ENCODE data around the gene CYP27C1. TPM values are rescaled to one million over a fixed set of nuclear protein-coding genes. Genes with fewer than 3 reads are reported as not detected.
"Not testable (repeated sequence)": the region's sequence is repeated elsewhere in the genome, so short reads cannot be mapped to it uniquely, and the experiment has no call there.

The CYP27C1 gene
- total and polyA plus RNA-seq, 12 donors, result 0.07 to 0.20 (median 0.13) TPM; not detected in 6

DNA sequence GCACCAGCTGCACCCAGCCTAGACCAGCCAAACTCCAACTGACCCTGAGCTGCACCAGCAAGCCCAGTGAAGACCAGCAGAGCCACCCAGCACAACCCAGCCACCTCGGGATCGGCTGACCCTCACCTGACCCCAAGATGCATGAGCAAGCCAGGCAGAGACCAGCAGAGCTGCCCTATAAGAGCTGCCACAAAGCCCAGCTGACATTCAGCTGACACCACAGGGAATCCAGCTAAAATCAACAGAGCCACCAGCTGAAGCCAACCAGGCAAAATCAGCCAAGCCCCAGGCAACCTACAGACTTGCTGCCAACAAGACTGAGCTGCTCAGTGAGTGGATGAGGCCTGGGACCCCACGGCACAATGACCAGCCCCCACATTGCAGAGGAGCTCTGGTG, 54.6 kb downstream of the CYP27C1 start:
- ATAC-seq (peak in 1 of 8 donors; percentile 28), DNase-seq (no peak)
- no peaks in the 10 kb centered on the region for H3K4me1 ChIP-seq
- 71 to 80% methylated on average over 3 of the region's 3 CpGs for WGBS, 2 donors
- intact Hi-C loops (cut with DNase I), result no loop called here
- H3K27me3 ChIP-seq, result peaks cover 0 to 12% (median 4%) of the 10 kb centered on the region in 7 donors
- H3K36me3 ChIP-seq, result no peaks in the 10 kb centered on the region
- no peak overlapping the region for H3K4me3 ChIP-seq
- H3K27ac ChIP-seq, result no peak overlapping the region
- TF ChIP-seq, protein P1, sequence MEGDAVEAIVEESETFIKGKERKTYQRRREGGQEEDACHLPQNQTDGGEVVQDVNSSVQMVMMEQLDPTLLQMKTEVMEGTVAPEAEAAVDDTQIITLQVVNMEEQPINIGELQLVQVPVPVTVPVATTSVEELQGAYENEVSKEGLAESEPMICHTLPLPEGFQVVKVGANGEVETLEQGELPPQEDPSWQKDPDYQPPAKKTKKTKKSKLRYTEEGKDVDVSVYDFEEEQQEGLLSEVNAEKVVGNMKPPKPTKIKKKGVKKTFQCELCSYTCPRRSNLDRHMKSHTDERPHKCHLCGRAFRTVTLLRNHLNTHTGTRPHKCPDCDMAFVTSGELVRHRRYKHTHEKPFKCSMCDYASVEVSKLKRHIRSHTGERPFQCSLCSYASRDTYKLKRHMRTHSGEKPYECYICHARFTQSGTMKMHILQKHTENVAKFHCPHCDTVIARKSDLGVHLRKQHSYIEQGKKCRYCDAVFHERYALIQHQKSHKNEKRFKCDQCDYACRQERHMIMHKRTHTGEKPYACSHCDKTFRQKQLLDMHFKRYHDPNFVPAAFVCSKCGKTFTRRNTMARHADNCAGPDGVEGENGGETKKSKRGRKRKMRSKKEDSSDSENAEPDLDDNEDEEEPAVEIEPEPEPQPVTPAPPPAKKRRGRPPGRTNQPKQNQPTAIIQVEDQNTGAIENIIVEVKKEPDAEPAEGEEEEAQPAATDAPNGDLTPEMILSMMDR (IDR thresholded peaks at IDR 0.05), result no peak
- no peaks in the 10 kb centered on the region for H3K9me3 ChIP-seq

DNA sequence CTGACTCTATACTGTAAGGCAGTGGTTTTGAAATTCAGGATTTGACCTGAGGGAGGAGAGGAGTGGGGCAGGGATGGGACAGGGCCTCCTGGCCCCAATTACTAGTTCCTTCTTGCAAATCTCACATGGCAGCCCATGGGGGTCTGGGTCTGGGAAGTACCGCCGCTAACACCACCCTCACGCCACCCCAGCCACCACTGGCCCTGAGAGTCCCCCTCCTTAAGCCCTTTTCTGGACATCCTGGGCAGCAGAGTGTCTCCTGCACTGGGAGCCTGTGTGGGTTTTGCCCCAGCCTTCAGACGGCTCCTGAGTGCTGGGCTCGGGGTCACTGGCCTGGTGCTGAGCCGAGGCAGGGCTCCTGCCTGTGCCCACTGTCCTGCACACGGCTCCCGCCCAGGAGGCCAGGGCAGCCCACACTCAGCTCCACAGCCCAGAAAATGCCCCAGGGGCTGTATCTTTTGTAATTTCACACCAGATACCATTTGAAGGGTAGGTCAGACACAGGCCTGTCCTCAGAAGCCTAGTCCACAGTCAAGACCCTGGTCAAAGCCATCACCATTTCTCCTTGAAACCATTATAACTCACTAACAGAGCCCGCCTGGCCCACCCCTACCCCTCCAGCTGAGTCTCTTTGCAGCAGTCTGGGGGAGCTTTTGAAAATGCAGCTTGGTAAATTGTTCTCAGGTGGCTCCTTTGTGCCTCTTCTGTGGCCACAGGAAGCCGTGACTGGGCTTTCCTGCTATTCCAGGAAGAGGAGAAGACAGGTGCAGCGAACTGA, 55.1 kb downstream of the CYP27C1 start:
- no peak overlapping the region for H3K27ac ChIP-seq
- peaks cover 0 to 12% (median 4%) of the 10 kb centered on the region in 7 donors for H3K27me3 ChIP-seq
- no peak overlapping the region for H3K4me3 ChIP-seq
- H3K9me3 ChIP-seq, result no peaks in the 10 kb centered on the region
- WGBS, 2 donors, result 96 to 98% methylated on average over 11 of the region's 11 CpGs
- DNase-seq (no peak), ATAC-seq (peak in 1 of 8 donors; percentile 16)
- TF ChIP-seq, protein P1 (IDR thresholded peaks at IDR 0.05), result no peak
- intact Hi-C loops (cut with DNase I), result no loop called here
- H3K36me3 ChIP-seq, result no peaks in the 10 kb centered on the region
- H3K4me1 ChIP-seq, result no peaks in the 10 kb centered on the region

DNA sequence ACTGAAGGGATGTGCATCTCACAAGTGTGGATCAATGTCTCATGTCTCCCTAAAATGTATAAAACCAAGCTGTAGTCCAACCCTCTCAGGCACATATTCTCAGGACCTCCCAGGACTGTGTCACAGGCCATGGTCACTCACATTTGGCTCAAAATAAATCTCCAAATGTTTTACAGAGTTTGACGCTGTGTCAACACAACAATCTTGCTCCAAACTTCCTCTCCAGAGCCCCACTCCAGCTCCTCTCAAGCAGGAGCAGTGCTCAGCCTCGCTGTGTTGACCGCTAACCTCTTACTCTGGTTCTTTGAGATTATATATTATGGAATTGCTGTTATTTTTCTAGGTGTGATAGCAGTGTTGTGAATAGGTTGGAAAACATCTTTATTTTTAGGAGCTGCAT, 56.2 kb downstream of the CYP27C1 start:
- whole genome bisulfite sequencing, 2 donors, result 64 to 76% methylated on average over 3 of the region's 3 CpGs
- TF ChIP-seq, protein P1 (IDR thresholded peaks at IDR 0.05), result no peak
- intact Hi-C loops (cut with DNase I), result no loop called here

DNA sequence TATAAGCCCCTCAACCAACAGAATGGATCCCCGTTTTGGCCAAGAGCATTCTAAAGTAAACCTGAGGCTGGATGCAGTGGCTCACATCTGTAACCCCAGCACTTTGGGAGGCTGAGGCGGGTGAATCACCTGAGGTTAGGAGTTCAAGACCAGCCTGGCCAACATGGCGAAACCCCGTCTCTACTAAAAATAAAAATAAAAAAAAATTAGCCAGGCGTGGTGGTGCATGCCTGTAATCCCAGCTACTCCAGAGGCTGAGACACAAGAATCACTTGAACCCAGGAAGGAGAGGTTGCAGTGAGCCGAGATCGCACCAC, 57.1 kb downstream of the CYP27C1 start:
- H3K27me3 ChIP-seq; H3K9me3 ChIP-seq; H3K36me3 ChIP-seq; ATAC-seq; H3K4me1 ChIP-seq; intact Hi-C loops (cut with DNase I); H3K27ac ChIP-seq; DNase-seq; H3K4me3 ChIP-seq: not testable (repeated sequence)
- WGBS, 2 donors, result 96% methylated on average over 7 of the region's 7 CpGs

More for the DNA sequence above, 56.2 kb downstream of the CYP27C1 start:
- H3K36me3 ChIP-seq, result no peaks in the 10 kb centered on the region
- peak in 5 of 8 donors; percentile 11 to 71 (median 53) for ATAC-seq
- no peak for DNase-seq
- H3K4me3 ChIP-seq, result no peak overlapping the region
- H3K27me3 ChIP-seq, result peaks cover 0 to 9% (median 4%) of the 10 kb centered on the region in 7 donors
- peaks cover 0 to 4% (median 0%) of the 10 kb centered on the region in 9 donors for H3K4me1 ChIP-seq
- no peaks in the 10 kb centered on the region for H3K9me3 ChIP-seq
- H3K27ac ChIP-seq, result no peak overlapping the region

All from heart right ventricle (tissue), 16 donors.